GM19455 (cell line): ENCODE data around the gene CAMSAP1.

Experiments
- ATAC-seq: cut with Tn5 transposase; IDR thresholded peaks from one replicate; pipeline ENCODE4 v1.9.1; 2021; ENCODE audit not compliant: unreplicated experiment

Gene CAMSAP1

DNA sequence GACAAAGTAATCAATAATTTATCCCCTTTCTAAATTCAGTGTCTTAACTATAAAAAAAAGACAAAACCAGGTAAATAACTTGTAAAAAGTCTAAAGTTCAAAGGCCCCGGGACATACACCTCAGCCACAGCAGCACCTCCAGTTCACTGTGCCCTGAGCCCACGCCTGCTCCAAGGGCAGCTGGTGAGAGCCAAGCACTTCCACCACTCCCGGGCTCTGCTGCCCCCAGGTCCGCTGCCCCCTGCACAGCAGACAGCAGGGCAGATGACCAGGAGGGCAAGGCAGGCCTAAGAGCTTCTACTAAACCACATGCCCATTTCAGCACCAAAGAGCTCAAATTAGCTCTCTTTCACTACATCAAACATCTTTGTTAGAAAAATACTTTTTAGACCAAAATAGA lies 91.9 kb downstream of the CAMSAP1 start:
- no peak for ATAC-seq

- ATAC-seq, result no peak
These were observed 92.8 kb downstream of the CAMSAP1 start for GRCh38 chr9:135814421-135815095.

DNA sequence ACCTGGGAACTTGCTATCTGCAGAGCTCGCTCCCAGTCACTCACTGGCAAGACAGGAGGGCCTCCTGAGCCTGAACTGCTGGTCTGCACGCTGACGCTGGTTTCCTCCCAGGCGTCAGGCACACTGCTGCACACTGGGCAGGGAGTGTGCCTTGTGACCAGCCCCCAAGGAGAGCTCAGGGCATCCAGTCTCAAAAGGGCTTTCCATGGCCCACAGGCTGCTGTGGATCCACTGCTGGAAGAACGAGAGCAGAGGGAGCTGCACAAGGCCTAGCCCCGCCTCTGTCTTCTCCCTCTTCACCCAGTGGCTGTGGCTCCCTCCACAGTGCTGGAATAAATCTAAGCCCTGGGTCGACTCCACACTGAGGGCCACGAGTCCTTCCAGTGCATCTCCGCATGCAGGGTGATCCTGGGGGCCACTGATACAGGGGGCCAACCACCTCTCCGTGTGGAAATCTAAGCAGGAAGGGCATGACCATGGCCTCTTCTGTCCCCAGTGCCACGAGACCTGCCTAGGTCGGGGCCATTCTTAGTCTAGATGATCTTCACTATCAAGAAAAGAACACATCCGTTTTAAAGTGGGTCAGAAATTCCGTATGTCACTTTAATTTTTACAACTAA lies 93.6 kb downstream of the CAMSAP1 start:
- no peak for ATAC-seq

DNA sequence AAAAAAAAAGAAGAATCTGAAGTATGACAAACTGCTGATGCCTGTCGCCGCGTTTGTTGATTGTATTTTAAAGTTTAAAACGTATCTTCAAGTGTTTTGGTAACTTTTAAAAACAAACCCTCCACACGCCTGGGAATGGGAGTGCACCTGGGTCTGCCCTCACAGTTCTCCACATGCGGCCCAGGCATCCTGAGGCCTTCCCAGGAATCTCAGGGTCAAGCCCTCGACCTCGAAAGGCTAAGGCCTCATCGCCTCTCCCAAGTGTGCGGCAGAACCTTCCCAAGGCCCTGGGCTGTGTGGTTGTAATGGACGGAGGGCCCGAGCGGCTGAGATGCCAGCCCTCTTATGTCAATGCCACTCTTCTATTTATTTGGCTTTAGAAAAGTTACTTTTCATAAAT lies 94.4 kb downstream of the CAMSAP1 start:
- no peak for ATAC-seq

GRCh38 chr9:135811801-135812200 lies 95.5 kb downstream of the CAMSAP1 start:
- ATAC-seq, result no peak

- no peak for ATAC-seq
These were observed 96.4 kb downstream of the CAMSAP1 start for GRCh38 chr9:135810806-135811575.

DNA sequence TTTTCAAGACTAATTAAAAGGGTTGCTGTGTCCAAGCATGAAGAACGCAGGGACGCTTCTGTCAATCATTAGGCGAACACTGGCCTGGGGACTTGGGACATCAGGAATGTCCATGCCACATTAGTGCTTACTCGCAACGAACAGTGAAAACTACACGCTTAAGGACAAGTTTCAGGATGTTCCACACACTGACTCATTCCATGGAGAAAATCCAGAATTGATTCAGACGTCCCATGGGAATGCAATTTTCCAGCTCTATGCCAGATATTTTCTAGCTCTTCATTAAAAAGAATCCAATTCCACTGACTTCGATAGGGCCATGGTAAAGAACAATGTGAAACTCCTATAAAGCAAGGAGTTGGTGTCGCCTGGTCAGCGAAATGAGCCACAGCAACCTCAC lies 98.2 kb downstream of the CAMSAP1 start:
- no peak for ATAC-seq

GRCh38 chr9:135805422-135806022 lies 101.8 kb downstream of the CAMSAP1 start:
- ATAC-seq, result no peak

GRCh38 chr9:135804581-135805421 lies 102.5 kb downstream of the CAMSAP1 start:
- ATAC-seq, result no peak

DNA sequence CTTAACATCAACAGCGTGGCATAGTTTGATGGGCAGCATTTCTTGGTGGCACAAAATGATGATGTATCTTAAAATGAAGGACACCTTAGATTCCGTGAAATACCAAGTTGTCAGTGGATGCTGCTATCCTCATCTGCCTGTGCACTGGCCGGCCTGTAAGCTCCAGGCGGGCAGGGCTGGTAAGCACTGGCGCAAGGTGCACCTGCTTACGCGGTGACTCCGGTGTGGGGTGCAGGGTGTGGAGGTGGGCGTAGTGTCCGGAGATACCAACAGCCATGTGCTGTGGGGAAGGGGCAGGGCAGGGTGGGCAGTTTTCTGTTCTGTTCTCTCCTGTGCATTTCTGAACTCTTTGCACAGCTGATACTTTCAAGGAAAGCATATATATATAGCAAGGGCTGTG lies 103.9 kb downstream of the CAMSAP1 start:
- ATAC-seq, result no peak

GRCh38 chr9:135802876-135803419 lies 104.4 kb downstream of the CAMSAP1 start:
- no peak for ATAC-seq

- no peak for ATAC-seq
These were observed 106.3 kb downstream of the CAMSAP1 start for GRCh38 chr9:135801070-135801469.

DNA sequence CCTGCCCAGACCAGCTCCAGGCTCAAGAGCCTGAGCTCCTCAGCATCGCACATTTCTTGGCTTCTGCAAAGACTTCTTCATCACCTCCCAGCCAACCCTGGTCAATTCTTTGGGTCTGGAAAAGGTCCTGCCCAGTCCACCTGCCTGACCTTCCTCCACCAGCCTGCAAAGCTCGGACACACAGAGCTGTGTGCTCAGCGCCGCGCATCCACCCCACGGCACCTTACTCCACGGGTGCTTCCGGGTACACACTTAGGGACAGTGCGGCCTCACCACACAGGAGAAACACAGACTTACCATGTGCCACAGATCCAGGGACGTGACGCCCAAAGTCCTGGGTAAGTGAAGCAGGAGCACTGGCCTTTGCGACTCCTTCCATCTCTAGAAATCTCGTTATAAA lies 108.1 kb downstream of the CAMSAP1 start:
- ATAC-seq, result no peak

DNA sequence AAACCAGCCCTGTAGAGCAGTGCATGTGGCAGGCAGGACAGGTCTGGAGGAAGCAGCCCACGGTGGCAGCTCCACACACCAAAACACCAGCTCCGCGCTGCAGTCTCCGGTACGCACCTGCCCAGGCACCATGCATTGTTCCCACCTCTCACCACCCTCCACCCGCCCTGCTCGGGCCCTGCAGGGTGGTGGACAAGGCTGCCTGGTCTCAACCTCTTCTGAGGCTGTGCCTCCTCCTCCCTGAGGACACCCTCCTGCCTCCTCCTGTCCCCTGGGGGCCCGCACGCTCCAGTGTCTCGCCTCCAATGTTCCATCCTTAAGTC lies 109.1 kb downstream of the CAMSAP1 start:
- ATAC-seq, result no peak

GRCh38 chr9:135797507-135798262 lies 109.7 kb downstream of the CAMSAP1 start:
- no peak for ATAC-seq

GRCh38 chr9:135796784-135797485 lies 110.4 kb downstream of the CAMSAP1 start:
- no peak for ATAC-seq

DNA sequence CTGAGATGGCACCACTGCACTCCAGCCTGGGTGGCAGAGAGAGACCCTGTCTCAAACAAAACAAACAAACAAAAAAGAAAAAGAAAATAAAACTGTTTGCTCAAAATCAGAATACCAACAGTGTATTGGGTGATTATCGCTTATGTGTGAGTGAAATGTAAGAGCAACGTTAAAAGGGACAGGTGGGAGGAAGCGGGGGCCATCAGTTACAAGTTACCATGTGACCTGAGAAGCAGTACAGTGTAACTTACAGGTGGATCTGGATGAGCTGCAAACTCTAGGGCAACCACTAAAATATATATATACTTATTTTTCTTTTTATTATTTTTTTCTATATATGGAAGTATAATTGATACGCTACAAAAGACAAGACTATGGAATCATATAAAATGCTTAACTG lies 112.0 kb downstream of the CAMSAP1 start:
- no peak for ATAC-seq

DNA sequence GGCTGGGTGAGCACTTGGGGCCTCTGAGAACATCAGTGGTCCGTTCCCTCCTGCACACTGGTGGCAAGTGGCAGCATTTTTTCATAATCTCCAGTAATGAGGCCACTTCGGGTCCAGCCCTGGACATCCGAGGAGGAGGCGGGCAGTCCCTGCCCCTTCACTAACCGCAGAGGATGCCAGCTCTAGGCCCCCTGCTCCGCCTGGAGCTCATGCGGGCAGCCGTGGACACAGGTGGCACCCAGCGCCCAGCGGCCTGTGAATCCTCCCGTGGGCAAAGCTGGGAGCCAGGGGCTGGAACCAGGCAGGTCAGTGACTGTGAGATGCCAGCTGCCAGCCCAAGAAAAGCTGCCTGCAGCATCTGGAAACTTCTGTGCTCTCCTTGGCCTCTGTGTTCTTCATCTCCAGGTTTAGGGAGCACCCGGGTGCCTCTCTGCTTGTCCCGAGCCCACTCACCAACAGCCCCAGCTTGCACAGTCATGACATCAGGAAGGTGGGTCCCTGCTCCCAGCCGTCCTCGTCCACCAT lies 112.9 kb downstream of the CAMSAP1 start:
- no peak for ATAC-seq

DNA sequence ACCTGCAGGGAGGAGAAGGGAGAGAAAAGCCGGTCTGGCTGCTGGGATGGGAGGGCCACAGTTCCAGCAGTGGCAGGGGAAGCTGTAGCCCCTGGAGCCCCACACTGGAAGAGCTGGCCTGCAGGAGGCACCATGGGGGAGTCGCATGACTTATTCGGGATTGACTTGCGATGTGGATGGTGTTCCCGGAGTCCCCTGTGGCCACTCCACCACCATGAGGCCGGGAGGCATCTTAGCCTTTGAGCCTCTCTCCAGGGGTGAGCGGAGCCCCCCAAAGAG lies 113.3 kb downstream of the CAMSAP1 start:
- ATAC-seq, result no peak
